ENCODE data around the gene RTL10.

Gene RTL10

GRCh38 chr22:19871023-19871844, 16.6 kb upstream of the RTL10 start:
- Histone ChIP-seq H3K9me3 (ENCODE audit: control insufficient read depth, insufficient read depth, low read depth, low read length) (no peaks in the 10 kb centered on the region), H3K27ac (ENCODE audit: extremely low read depth, low read depth, low read length) (no peak overlapping the region), H3K4me3 (ENCODE audit: low read depth, low read length) (no peak overlapping the region), H3K36me3 (ENCODE audit: control insufficient read depth in 2 of 2, insufficient read depth in 1 of 2, low read length in 2 of 2) (no peaks in the 10 kb centered on the region), H3K4me1 (ENCODE audit: control insufficient read depth, insufficient read depth, low read length) (peaks cover 18% of the 10 kb centered on the region)
- TF ChIP-seq REPIN1 (tag by site-specific recombination; IDR thresholded peaks at IDR 0.05; ENCODE audit: low read depth) = no peak
- no peak for TF ChIP-seq ZSCAN30 (tag by site-specific recombination; IDR thresholded peaks at IDR 0.05)
- no peak for TF ChIP-seq ZNF292 (tag by site-specific recombination; IDR thresholded peaks at IDR 0.05; ENCODE audit: borderline replicate concordance, low read depth)
- TF ChIP-seq ZNF211 (tag by site-specific recombination; IDR thresholded peaks at IDR 0.05; ENCODE audit: low read depth) = no peak
- no peak for TF ChIP-seq KLF7 (tag by site-specific recombination; IDR thresholded peaks at IDR 0.05; ENCODE audit: borderline replicate concordance)
- TF ChIP-seq ZNF302 (tag by site-specific recombination; IDR thresholded peaks at IDR 0.05; ENCODE audit: low read depth) = no peak
- no peak for TF ChIP-seq ZNF426 (tag by site-specific recombination; IDR thresholded peaks at IDR 0.05)
- no peak for TF ChIP-seq PRDM10 (tag by site-specific recombination; IDR thresholded peaks at IDR 0.05)
- no peak for TF ChIP-seq ZNF280C (tag by site-specific recombination; IDR thresholded peaks at IDR 0.05)
- no peak for TF ChIP-seq ZNF555 (tag by site-specific recombination; conservative IDR thresholded peaks at IDR 0.05)
- no peak for TF ChIP-seq ZSCAN4 (tag by site-specific recombination; IDR thresholded peaks at IDR 0.05)
- TF ChIP-seq ZNF423 (tag by site-specific recombination; IDR thresholded peaks at IDR 0.05) = no peak
- TF ChIP-seq PRDM4 (tag by site-specific recombination; IDR thresholded peaks at IDR 0.05) = no peak
- no peak for TF ChIP-seq ZBTB1 (tag by site-specific recombination; IDR thresholded peaks at IDR 0.05)
- no peak for TF ChIP-seq PATZ1 (tag by site-specific recombination; IDR thresholded peaks at IDR 0.05)
- TF ChIP-seq ZSCAN5A (tag by site-specific recombination; IDR thresholded peaks at IDR 0.05) = no peak
- POLR2A ChIA-PET = interaction anchor here (0.6 kb wide), 2 partner anchors 19 to 43 kb away, joined by 4 read pairs; no protein-coding TSS in a partner anchor
- CTCF ChIA-PET = no interaction called here
